GM03348 (cell line): ENCODE data around the gene TTLL5.

ENCODE experiments used
- DNase-seq: peaks from one replicate; pipeline ENCODE4 v3.0.0; 2012; ENCODE audit warnings: low spot score

TTLL5 gene

DNA sequence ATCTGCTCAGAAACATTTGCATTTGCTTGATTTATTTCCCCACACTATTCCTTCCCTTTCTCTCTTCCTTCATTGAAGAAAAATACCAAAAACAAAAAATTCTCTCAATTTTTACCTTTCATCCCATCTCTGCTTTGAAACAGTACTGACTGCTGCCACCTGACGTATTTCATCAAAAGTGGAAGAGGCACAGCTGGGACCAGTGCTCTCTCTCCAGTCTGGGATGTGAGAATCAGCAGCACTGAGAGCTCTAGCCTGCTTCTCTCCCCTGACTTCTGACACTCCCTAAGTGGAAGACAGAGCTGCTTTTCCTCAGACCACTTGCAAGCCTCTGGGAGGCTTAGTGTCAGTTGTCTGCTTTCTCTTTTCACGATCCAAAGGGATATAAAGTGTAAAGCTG lies 36.9 kb downstream of the TTLL5 start:
- no peak for DNase-seq

DNA sequence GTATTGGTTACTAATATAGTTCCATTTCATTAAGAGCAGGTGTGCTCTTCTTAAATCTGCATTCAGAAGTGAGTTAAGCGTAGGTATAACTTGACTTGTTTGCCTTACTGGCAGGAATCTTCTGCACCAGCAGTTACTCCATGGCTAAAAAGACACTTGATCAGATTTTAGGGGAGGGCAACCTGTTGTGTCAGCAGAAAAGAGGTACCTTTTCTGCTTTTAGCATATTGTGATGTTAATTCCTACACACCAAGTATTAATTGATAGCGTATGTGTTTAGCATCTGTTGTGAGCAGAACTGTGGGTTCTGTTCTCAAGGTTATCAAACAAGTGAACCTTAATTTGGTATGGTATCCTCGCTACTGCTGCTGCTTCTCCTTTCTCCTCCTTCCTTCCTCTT lies 38.3 kb downstream of the TTLL5 start:
- DNase-seq = no peak

GRCh38 chr14:75700295-75700694 lies 39.2 kb downstream of the TTLL5 start:
- DNase-seq = no peak

DNA sequence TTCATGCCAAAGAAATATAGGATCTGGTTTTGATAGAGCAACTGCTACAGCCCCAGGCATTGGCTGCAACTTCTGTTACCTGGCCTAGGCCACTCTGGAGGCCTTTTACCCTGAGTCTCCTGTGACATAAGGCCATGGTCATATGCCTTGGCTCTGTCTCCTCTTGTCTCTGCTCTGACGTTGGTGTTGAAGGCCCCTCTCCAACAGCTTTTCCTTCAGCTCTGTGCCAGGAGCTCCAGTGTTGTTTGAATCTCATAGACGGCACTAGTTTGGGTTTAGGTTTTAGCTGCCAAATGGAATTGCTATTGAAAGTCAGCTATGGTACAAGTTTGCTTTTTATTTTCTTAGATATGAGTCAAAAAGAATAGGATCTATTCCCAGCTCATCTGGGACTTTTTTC lies 41.1 kb downstream of the TTLL5 start:
- no peak for DNase-seq

DNA sequence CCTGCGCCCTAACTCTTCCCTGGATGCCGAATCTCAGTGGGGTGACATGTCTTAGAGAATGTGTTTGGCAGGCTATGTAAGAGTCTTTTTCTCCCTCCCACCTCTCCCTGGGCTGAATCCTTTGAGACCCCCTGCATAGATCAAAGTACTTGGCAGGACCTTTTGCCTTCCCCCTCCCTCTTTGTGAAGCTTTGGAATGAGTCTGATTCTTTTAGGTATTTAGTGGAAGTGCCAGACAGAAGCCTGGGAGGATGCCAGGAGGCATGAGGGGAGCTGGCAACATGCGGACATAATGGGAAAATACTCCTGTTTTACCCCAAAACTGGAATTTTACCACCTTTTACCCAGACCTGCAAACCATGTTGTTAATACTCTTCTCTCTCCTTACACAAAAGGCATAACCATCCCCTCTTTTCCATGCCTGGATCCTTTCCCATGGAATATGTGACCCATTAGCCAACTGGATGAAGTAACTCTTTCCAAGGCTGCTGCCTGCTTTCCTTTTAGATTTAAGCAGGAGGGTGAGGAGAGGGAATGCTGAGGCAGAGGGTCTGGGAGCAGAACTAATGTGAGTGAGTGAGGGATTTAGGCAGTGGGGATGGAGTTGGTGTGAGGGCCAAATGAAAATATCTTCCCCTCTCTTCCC lies 41.7 kb downstream of the TTLL5 start:
- peak; percentile 11 for DNase-seq

DNA sequence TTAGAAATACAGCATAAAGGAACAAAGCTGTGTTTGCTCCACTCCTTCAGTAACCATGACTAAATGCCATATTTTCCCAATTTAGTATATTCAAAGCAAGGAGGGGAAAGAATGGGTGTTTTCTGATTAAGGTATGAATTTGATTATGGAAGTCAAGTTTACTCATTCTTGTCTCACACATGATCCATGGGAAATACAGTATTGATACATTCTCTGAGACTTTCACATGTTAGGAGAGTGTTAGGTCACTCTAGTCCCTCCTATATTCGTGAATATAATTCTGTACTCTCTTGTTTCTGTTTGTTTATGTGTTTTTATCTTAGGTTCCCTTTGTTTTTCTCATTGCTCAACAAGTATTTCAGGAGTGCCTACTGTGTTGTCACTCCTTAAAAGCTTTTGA lies 42.4 kb downstream of the TTLL5 start:
- no peak for DNase-seq

DNA sequence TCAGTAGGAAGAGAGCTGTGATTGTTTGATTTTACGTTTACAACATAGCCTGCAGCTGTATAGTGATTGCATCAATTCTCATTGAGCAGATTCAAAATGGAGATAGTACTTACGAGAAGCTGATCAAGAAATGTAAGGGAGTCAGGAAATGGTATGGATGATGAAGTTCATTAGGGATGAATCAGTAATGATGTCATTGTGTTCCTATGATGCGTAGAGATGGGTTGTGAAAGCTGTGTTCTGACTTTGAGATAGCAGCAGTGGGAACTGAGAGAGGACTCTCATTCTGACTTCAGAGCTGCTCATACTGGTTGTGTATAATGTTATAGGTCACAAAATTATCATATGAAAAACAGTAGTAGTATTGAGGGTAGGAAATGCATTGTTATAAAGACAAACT lies 44.0 kb downstream of the TTLL5 start:
- DNase-seq = no peak

GRCh38 chr14:75709207-75709812 lies 48.3 kb downstream of the TTLL5 start:
- peak; percentile 82 for DNase-seq

GRCh38 chr14:75711105-75711795 lies 50.2 kb downstream of the TTLL5 start:
- peak; percentile 78 for DNase-seq

- peak; percentile 83 for DNase-seq
These were observed 50.8 kb downstream of the TTLL5 start for GRCh38 chr14:75711796-75712211.

DNA sequence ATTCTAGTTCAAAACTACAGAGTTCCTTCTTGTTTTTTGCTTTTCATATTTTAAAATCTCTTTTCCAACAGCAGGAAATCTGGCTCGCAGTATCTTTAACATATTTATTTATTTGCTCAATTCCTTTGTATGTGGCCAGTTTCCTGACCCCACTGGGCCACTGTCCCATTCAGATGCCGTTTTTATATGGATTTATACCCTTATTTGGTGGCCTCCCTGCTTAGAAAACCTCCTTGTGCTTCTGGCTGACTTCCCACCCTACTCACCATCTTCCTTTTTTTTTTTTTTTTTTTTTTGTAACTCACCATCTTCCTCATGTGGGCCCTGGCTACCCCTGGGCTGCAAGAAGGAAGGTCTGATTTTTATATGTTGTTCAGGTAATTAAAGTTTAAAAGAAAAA lies 53.9 kb downstream of the TTLL5 start:
- DNase-seq = no peak

DNA sequence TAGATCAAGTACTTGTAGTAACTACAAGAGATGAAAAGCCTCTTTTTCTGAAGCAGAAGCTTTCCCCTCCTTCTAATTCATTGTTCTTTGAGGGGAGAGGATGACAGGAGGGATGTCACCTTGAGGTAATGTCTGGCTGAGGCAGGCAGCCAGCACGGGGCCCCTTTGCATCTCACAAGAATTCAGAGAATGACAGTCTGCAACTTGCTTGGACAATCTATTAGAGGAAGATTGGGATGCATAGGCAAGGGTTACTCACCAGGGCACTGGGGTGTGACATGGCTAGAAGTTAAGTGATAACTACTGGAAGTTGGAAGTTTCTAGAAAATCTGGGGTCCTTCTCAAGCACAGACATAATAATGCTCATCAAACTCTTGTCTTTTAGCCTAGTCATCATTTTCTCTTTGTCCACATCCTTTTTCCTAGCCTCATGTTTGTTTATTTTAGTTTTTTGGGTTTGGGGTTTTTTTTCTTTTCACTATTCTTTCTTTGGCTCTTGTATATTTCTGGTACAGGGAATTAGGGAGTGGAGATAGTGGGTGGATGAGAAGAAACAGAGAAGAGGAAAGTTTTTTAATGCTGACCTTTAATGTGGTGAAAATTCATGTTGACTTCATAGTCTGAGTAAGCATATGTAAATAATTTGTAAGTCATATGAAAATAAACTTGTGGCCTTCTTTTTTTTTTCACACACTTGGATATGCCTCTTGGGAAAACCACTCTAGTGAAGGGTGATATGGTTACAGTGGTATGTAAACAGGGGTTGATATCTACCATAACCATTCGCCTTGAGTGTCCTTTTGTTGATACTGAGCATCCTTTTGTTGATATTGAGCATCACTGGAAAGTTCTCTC lies 55.1 kb downstream of the TTLL5 start:
- peak; percentile 19 for DNase-seq

- DNase-seq = no peak
These were observed 56.7 kb downstream of the TTLL5 start for GRCh38 chr14:75717729-75718128.

DNA sequence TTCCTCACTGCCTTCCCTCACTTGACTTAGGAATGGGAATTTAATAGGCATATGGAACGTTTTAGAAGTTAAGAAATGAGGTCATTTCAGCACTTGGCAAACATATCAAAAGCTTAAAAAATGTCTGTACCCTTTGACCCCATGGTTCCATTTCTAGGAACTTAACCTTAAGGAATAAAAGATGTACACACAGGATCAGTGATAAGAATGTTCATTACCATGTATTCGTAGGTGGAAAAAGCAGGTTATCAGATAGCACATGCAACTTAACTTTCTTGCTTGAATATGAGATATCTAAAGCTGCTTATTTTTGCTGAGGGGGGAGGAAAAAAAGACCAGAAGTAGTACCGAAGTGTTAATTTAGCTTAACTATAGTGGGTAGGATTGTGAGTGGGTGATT lies 57.2 kb downstream of the TTLL5 start:
- no peak for DNase-seq

DNA sequence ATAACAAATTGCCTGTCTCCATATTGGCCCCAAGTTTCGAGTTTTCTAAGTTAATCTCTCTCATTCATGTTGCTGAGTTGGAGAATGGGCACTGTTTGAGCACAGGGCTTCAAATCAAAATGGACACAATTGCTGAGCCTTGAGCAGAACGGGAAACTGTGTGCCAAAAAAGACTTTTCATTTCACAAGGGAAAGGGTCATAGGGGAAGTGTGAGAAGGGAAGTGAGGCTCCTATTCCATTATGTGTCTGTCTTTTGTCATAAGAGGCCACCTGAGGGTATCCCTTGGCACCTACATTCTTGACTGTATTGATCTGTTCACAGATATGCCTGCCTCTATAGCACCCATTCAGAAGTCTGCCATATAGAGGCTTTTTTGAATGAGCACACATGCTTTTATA lies 59.1 kb downstream of the TTLL5 start:
- no peak for DNase-seq

- DNase-seq = peak; percentile 46
These were observed 59.9 kb downstream of the TTLL5 start for GRCh38 chr14:75720842-75721498.

DNA sequence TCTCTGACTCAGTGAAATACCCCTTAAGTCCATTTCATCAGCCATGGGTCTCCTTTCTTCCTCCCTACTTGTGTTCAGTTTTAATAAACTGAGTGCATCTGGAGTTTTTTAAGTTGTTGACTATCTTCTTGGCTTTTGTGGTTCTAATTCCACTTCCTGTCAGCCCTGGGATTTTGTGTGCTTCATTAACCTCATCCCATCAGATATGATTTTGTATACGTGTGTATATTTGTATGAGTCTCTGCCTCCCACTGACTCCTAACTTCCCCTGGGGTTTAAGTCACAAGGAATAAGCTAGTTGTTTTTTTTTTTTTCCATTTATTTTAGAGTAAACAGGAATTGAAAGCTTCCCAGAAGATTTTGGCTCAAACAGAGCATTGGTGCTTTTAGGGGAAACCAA lies 62.7 kb downstream of the TTLL5 start:
- DNase-seq = no peak

DNA sequence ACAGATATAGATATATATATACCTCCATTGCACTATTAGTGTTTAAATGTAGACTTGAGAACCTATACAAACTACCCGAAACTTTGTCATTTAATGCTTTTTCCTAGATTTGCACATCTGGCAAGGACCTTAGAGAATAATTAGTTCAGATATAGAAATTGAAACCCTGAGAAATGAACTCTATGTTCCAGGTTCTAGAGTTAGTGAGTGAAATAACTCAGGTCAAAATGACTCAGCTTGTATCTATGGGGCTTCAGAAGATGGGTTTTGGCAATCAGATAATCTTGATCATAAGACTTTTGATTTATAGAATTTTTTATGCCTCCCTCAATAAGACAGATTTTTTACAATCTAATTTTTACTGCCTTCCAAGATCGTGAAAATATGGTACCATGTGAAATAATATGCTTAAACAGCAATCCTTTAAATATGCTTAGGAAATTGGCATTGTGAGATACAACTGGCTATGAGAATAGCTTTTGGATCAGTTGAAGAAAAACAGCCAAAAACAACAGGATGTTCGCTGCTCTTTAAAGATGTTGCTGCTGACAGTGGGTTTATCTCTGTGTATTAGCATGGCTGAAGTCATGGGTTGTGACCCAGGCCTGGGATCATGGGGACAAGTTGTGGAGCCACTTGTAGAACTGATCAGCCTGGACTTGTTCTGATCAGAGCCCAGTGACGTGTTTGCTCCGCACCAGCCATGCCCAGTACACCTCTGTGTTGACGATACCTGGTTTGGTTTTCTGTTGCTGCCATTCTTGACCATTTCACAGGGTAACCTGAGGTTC lies 63.6 kb downstream of the TTLL5 start:
- DNase-seq = no peak

DNA sequence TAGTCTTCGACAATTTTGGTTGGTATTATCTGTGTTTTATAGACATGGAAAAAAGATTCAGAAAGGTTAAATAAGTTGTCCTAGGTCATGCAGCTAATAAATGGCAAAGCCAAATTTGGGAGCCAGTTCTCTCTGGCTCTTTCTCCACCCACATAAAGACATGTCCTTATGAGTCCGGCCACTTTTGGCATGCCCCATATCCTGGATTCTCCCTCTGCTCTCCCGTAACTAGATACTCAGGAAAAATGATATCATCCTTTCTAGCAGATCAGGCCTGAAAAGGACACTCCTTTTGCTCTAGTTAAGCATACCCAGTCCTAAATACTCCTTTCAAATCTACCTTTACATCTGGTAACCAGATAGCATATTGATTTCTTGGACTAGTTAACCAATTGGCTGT lies 64.4 kb downstream of the TTLL5 start:
- DNase-seq = no peak

DNA sequence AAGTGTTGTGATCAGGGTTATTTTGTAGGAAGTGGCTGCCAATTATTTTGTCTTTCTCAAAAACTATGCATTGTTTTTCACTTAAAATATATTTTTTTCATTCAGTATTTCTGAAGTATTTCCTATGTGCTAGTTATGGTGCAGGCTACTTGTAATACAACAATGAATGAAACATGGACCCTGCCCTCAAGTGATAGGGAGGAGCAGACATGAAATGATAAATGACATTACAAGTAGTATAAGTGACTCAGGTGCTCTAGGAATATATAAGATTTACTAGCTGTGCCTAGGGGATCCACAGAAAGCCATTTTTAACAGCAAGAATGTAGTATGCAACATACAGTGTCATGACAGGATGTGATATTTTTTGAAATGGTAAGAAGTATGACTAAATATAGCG lies 65.3 kb downstream of the TTLL5 start:
- DNase-seq = no peak

DNA sequence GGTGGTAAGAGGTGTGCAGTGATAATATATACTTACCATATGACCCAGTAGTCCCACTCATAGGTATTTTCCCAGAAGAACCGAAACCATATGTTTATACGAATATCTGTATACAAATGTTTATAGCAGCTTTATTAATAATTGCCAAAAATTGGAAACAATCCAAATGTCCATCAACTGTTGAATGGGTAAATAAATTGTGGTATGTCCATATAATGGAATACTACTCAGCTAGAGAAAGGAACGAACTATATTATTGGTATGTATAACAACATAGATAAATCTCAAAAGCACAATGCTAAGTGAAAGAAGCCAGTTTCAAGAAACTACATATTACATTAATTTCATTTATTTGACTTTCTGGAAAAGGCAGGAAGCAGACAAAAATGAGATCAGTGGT lies 66.1 kb downstream of the TTLL5 start:
- DNase-seq = no peak
